Measurements from ENCODE around the gene ZNF426. TPM values are rescaled to one million over a fixed set of nuclear protein-coding genes. Genes with fewer than 3 reads are reported as not detected.
A peak's percentile ranks its signal among the peaks of the same experiment; 100 is the strongest.

Gene ZNF426
- total and polyA plus RNA-seq, 2 of the 13 experiments (the other 11 are each of a cell fraction or from before 2014, with no cell fraction given) = 3.8 to 14.9 TPM

DNA sequence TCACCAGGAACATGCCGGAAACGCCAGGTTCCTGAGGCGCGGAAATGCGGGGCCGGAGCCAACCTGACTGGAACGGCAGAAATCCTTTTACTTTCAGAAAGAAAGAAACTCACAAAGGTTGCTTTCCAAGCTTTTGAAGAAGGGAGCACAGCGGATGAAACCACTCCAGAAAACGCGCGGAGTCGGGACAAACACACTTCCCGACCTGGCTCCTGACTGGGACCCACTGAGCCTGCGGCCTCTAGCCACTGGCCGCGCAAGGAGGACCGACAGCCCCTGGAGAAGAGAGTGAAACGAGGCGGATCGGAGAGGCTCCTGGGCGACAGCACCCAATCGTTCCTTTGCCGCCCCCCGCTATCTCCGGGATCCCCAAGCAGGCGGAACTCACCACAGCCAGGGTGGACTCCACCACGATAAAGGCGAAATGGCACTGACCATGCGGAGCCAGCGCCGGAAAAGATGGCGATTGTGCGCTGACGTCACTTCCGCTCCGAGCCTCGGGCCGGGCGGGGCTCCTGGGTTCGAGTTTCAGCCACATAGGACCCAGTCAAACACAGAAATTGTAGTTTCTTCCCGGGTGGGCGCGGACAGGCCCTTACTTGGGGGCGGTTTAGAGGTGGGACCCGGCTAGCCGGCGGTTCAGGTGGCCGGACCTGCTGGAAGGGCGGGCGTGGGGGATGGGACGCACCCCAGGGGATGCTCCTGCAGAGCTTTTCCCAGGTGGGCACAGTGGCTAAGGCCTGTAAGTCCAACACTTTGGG is 45.8 kb upstream of the ZNF426 start, which contains the start of gene ZNF121 (continued):
- TF ChIP-seq, protein P1, sequence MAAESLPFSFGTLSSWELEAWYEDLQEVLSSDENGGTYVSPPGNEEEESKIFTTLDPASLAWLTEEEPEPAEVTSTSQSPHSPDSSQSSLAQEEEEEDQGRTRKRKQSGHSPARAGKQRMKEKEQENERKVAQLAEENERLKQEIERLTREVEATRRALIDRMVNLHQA (CRISPR knock-in tag; IDR thresholded peaks at IDR 0.05) = no peak
- TF ChIP-seq PLRG1 (conservative IDR thresholded peaks at IDR 0.05) (no peak), ZMAT3 (CRISPR knock-in tag; conservative IDR thresholded peaks at IDR 0.05) (peak; percentile 62; the same call in 1 of the 2 replicates), SIN3A (IDR thresholded peaks at IDR 0.05; ENCODE audit: borderline replicate concordance, low read depth, low read length) (peak; percentile 93), ZNF766 (CRISPR knock-in tag; IDR thresholded peaks at IDR 0.05; ENCODE audit: borderline replicate concordance) (peak; percentile 83; the same call in 1 of the 2 replicates), HMGA1 (CRISPR knock-in tag; conservative IDR thresholded peaks at IDR 0.05) (no peak), ZNF891 (CRISPR knock-in tag; IDR thresholded peaks at IDR 0.05) (peak; percentile 99), ZFY (CRISPR knock-in tag; IDR thresholded peaks at IDR 0.05) (peak; percentile 94), CBX5 (CRISPR knock-in tag; IDR thresholded peaks at IDR 0.05; ENCODE audit: borderline replicate concordance) (peak; percentile 29; the same call in 1 of the 2 replicates), SIX1 (CRISPR knock-in tag; IDR thresholded peaks at IDR 0.05; ENCODE audit: borderline replicate concordance) (no peak), NFIB (CRISPR knock-in tag; IDR thresholded peaks at IDR 0.05; ENCODE audit: borderline replicate concordance) (no peak), NCOA5 (CRISPR knock-in tag; IDR thresholded peaks at IDR 0.05) (0 out of 2 replicates have a peak, but pooled peaks have one; percentile 47), ZMYM3 (CRISPR knock-in tag; IDR thresholded peaks at IDR 0.05) (peak; percentile 78), ZNF644 (CRISPR knock-in tag; IDR thresholded peaks at IDR 0.05; ENCODE audit: low read depth) (0 out of 2 replicates have a peak, but pooled peaks have one; percentile 40), ZNF496 (CRISPR knock-in tag; IDR thresholded peaks at IDR 0.05; ENCODE audit: insufficient replicate concordance) (no peak), ZNF343 (CRISPR knock-in tag; IDR thresholded peaks at IDR 0.05) (no peak)
- TF ChIP-seq, protein P2, sequence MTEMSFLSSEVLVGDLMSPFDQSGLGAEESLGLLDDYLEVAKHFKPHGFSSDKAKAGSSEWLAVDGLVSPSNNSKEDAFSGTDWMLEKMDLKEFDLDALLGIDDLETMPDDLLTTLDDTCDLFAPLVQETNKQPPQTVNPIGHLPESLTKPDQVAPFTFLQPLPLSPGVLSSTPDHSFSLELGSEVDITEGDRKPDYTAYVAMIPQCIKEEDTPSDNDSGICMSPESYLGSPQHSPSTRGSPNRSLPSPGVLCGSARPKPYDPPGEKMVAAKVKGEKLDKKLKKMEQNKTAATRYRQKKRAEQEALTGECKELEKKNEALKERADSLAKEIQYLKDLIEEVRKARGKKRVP (CRISPR knock-in tag; IDR thresholded peaks at IDR 0.05) = 0 out of 4 replicates have a peak, but pooled peaks of 1 of the 2 experiments have one; percentile 38
- TF ChIP-seq, protein P3, sequence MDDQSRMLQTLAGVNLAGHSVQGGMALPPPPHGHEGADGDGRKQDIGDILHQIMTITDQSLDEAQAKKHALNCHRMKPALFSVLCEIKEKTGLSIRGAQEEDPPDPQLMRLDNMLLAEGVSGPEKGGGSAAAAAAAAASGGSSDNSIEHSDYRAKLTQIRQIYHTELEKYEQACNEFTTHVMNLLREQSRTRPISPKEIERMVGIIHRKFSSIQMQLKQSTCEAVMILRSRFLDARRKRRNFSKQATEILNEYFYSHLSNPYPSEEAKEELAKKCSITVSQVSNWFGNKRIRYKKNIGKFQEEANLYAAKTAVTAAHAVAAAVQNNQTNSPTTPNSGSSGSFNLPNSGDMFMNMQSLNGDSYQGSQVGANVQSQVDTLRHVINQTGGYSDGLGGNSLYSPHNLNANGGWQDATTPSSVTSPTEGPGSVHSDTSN (CRISPR knock-in tag; IDR thresholded peaks at IDR 0.05; ENCODE audit: borderline replicate concordance) = peak; percentile 85
- TF ChIP-seq, protein P4, sequence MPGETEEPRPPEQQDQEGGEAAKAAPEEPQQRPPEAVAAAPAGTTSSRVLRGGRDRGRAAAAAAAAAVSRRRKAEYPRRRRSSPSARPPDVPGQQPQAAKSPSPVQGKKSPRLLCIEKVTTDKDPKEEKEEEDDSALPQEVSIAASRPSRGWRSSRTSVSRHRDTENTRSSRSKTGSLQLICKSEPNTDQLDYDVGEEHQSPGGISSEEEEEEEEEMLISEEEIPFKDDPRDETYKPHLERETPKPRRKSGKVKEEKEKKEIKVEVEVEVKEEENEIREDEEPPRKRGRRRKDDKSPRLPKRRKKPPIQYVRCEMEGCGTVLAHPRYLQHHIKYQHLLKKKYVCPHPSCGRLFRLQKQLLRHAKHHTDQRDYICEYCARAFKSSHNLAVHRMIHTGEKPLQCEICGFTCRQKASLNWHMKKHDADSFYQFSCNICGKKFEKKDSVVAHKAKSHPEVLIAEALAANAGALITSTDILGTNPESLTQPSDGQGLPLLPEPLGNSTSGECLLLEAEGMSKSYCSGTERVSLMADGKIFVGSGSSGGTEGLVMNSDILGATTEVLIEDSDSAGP (CRISPR knock-in tag; IDR thresholded peaks at IDR 0.05; ENCODE audit: borderline replicate concordance) = peak; percentile 68; the same call in 1 of the 2 replicates
- TF ChIP-seq, protein P5, sequence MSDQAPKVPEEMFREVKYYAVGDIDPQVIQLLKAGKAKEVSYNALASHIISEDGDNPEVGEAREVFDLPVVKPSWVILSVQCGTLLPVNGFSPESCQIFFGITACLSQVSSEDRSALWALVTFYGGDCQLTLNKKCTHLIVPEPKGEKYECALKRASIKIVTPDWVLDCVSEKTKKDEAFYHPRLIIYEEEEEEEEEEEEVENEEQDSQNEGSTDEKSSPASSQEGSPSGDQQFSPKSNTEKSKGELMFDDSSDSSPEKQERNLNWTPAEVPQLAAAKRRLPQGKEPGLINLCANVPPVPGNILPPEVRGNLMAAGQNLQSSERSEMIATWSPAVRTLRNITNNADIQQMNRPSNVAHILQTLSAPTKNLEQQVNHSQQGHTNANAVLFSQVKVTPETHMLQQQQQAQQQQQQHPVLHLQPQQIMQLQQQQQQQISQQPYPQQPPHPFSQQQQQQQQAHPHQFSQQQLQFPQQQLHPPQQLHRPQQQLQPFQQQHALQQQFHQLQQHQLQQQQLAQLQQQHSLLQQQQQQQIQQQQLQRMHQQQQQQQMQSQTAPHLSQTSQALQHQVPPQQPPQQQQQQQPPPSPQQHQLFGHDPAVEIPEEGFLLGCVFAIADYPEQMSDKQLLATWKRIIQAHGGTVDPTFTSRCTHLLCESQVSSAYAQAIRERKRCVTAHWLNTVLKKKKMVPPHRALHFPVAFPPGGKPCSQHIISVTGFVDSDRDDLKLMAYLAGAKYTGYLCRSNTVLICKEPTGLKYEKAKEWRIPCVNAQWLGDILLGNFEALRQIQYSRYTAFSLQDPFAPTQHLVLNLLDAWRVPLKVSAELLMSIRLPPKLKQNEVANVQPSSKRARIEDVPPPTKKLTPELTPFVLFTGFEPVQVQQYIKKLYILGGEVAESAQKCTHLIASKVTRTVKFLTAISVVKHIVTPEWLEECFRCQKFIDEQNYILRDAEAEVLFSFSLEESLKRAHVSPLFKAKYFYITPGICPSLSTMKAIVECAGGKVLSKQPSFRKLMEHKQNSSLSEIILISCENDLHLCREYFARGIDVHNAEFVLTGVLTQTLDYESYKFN (CRISPR knock-in tag; conservative IDR thresholded peaks at IDR 0.05) = no peak
